Retinal pigment epithelial cell (primary cell): Measurements from ENCODE around the gene MLLT3.

Experiments
- DNase-seq: peaks from one replicate; pipeline ENCODE4 v3.0.0-alpha.2; 2010; ENCODE audit warnings: low read depth
- H3K4me3 ChIP-seq: 2 replicates; pipeline ENCODE4 v1.5.1; 2011; ENCODE audit warnings: mild to moderate bottlenecking, low read length, control low read depth, moderate library complexity
- CTCF ChIP-seq: conservative IDR thresholded peaks from 2 replicates; pipeline ENCODE4 v1.5.1; 2011; ENCODE audit warnings: low read depth, low read length, control low read depth, inconsistent platforms

Gene MLLT3

DNA sequence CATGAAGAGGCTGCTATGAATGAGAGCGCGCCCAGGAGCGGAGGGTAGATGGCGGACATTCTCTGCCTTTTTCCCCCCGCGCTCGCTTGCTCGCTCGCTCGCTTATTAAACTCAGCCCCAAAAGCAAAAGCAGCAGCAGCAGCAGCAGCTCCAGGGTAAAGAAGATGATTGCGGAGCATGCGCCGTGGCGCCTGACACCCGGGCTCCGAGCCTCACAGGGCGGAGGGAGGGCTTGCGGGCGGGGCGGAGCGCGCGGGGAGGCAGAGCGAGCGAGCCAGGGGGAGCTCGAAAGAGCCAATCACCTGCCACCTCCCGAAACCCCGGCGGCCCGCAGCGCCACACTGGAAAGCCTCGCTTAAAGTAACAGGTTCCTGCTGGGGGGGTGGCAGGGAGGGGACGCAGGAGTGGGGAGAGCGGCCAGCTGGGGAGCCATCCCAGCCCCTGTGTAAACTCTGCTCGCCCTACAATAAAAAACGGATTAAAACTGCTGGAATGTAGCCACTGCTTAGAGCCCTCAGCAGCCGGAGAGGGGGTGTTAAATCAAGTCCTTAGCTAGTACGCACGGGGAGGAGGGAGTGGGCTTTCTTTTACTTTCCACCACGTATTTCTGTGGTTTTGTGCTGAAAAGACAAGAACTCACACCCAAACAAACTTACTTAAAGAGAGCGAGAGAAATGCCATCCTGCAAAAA is at the start of gene MLLT3:
MLLT3 (minus strand) TSS at position 170 of the 691 bp plus-strand sequence.
- no peak for TF ChIP-seq CTCF
- peak within 1 kb of the TSS; percentile 83 for H3K4me3 ChIP-seq
- DNase-seq: peak; percentile 68

GRCh38 chr9:20671635-20672034 is 49.3 kb upstream of the MLLT3 start:
- no peak for DNase-seq

DNA sequence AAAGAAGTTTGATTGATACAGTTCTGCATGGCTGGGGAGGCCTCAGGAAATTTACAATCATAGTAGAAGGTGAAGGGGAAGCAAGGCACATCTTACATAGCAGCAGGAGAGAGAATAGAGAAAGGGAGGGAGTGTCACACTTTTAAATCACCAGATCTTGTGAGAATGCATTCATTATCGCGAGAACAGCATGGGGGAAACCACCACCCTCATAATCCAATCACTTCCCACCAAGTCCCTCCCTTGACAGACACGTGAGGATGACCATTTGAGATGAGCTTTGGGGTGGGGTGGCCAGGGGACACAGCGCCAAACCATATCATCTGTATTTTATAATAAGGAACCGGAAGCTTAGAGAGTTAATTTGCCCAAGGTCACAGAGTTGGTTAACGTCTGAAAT is 48.1 kb upstream of the MLLT3 start:
- TF ChIP-seq CTCF: no peak
- no peak for DNase-seq
- no peak overlapping the region for H3K4me3 ChIP-seq

More at GRCh38 chr9:20671635-20672034, 49.3 kb upstream of the MLLT3 start:
- no peak for TF ChIP-seq CTCF
- H3K4me3 ChIP-seq: no peak overlapping the region

GRCh38 chr9:20664501-20664900 is 42.2 kb upstream of the MLLT3 start:
- no peak for DNase-seq
- H3K4me3 ChIP-seq: no peak overlapping the region
- no peak for TF ChIP-seq CTCF

GRCh38 chr9:20663133-20663532 is 40.8 kb upstream of the MLLT3 start:
- TF ChIP-seq CTCF: no peak
- H3K4me3 ChIP-seq: no peak overlapping the region
- no peak for DNase-seq

- no peak for DNase-seq
- H3K4me3 ChIP-seq: no peak overlapping the region
- no peak for TF ChIP-seq CTCF
Observed at GRCh38 chr9:20662156-20662555, 39.9 kb upstream of the MLLT3 start.

- DNase-seq: no peak
- no peak for TF ChIP-seq CTCF
- no peak overlapping the region for H3K4me3 ChIP-seq
Observed at GRCh38 chr9:20659474-20659967, 37.2 kb upstream of the MLLT3 start.
